HG02870 (cell line): ENCODE data around the gene COL26A1.
"Not testable (repeated sequence)": the region's sequence is repeated elsewhere in the genome, so short reads cannot be mapped to it uniquely, and the experiment has no call there.

ENCODE experiments used
- ATAC-seq: cut with Tn5 transposase; IDR thresholded peaks from one replicate; pipeline ENCODE4 v1.9.1; 2021; ENCODE audit warnings: mild to moderate bottlenecking, moderate library complexity; ENCODE audit not compliant: unreplicated experiment

The COL26A1 gene

DNA sequence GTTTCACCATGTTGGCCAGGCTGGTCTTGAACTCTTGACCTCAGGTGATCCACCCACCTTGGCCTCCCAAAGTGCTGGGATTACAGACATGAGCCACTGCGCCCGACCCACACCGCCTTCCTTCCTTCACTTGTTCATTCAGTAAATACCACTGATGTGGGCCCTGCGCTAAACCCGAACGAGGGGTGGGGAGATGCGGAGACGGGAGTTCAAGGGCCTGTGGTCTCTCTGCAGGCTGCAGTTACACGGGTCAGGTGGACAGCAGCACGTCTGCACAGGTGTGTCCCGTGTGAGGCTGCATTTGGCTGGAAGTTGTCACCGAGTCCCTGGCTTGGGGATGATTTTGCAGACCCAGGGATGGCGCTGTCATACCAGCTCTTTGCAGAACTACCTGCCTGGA, 38.1 kb downstream of the COL26A1 start:
- ATAC-seq, result no peak

DNA sequence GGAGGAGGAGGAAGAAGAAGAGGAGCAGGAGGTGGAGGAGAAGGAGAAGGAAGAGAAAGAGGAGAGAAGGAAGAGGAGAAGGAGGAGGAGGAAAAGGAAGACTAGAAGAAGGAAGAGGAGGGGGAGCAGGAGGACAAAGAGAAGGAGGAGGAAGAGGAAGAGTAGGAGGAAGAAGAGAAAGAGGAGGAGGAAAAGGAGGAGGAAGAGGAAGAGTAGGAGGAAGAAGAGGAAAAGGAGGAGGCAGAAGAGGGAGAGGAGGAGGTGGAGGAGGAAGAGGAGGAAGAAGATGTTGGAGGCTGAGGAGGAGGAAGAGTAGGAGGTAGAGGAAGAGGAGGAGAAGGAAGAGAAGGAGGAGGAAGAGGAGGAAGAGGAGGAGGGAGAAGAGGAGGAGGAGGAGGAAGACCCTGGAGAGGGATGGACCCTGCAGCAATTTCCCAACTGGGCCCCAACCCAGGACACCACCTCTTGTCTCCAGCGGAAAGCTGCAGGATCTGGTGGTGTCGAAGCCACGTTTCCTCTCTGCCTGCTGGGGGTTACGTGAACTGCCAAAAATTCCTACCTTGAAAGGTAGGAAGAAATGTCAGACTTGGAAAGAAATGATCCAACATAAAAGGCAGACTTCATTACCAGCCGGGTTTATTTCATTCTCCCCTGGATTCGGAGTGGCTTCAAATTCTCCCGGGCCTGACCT, 38.9 kb downstream of the COL26A1 start:
- ATAC-seq, result no peak

DNA sequence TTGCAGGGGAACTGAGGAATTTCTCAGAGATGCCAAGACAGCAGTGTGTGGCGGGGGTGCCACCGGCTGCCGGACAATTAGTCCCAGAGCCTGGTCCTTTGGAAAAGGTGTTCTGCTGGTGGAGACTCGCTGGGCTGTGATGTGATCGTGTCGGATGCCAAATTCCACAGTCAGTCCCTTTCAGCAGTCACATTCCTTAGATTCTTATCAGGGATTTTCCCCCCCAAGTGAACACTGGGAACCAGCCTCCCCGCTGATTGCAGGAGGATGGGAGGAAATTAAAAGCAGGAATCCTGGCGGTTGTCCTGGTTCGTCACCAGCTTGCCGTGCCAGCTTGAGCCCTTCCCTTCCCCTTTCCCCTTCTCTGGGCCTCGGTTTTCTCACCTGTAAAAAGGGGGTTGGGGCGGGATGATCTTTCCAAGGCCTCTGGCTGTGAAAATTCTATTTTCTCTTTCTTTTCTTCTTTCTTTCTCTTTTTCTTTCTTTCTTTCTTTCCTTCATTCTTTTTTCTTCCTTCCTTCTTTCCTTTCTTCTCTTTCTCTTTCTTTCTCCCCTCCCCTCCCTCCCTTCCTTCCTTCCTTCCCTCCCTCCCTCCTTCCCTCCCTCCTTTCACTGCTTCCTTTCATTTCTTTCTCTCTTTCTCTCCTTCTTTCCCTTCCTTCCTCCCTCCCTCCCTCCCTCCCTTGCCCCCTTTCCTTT, 39.6 kb downstream of the COL26A1 start:
- no peak for ATAC-seq

DNA sequence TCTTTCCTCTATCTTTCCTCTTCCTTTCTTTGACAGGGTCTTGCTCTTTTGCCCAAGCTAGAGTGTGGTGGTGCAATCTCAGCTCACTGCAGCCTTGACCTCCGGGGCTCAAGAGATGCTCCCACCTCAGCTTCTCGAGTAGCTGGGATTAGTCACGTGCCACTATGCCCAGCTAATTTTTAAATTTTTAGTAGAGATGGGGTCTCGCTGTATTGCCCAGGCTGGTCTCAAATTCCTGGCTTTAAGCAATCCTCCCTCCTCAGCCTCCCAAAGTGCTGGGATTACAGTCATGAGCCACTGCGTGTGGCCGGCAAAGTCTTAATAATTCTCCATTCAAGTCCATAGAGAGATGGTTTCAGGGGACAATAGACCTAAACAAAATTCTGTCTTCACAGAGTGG, 40.2 kb downstream of the COL26A1 start:
- no peak for ATAC-seq

DNA sequence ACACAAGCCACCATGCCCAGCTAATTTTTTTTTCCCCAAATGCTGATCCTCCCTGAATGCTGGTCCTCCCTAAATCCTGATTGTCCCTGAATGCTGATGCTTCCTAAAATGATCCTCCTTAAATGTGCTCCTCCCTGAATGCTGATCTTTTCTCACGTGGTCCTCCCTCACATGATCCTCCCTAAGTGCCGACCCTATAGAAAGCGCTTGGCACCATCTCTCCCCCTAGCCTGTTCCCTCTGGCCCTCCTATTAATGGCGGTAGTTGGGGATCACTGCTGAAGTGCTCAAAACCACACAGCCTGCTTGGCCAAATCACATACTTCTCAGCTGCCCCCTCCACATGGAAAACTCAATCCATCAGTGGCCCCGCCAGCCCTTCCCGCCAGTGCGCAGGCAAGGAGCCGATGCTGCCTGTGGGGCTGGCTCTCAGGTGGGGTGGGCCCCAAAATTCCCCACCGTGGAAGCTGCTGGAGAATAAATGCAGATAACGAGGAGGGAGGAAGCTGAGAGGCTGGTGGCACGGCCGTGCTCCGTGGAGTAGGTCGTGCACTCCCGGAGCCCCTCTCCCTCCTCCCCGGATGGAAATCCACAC, 42.9 kb downstream of the COL26A1 start:
- no peak for ATAC-seq

DNA sequence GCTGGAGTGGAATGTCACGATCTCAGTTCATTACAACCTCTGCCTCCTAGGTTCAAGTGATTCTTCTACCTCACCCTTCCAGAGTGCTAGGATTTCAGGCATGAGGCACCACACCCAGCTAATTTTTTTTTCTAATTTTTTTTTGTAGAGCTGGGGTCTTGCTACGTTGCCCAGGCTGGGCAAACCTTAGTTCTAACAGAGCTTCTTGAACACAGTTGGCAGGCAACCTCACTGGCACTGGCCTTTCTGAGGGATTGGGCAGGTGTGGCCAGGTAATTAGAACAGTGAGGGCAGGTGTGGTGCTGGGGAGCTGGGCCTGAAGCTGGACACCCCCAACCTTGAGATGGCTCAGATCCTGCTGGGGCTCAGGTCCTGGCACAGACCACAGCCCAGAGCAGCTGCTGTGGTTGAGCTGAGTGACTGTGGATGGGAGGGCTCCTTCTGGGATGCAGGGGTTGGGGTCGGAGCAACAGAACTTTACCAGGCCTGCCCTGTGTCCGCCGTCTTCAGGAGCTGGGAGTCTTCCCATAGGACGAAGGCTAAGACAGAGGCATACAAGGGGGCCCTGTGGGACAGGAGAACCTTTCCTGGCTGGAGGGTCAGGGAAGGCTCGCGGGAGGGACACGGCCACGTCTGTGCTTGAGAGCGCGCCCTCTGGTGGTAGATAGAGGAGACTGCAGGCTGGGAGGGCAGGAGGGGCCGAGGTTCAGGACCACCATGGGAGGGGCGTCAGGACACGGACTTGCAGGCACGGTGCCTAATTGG, 48.2 kb downstream of the COL26A1 start:
- ATAC-seq, result no peak

DNA sequence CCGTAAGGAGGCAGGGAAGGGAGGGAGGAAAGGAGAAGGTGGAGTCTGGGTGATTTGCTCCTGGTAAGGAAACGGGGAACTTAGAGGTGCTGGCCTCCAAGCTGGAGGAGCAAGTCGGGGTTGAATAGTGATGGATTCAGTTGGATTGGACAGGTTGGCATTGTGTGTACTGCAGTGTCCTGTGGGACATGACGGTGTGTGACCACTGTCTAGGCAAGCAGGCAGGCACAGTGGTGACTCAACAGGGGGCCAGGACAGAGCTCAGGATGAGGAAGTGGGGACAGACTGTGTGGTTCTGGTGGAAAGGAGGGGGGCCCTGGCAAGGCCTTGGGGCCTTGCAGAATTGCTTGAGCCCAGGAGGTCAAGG, 48.8 kb downstream of the COL26A1 start:
- no peak for ATAC-seq

DNA sequence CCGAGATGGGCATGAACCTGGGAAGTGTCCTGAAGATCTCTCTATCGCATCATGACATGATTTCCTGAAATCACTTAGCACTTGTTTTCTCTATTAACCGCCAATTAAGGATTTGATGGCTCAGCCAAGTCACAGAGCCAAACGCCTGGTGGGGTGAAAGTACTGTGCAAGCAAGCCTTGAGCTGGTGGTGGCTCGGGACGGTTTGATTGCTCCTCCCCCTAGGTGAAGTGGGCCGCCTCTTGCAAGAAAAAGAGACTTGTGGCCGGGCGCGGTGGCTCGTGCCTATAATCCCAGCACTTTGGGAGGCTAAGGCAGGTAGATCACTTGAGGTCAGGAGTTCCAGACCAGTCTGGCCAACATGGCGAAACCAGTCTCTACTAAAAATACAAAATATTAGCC, 50.3 kb downstream of the COL26A1 start:
- no peak for ATAC-seq

DNA sequence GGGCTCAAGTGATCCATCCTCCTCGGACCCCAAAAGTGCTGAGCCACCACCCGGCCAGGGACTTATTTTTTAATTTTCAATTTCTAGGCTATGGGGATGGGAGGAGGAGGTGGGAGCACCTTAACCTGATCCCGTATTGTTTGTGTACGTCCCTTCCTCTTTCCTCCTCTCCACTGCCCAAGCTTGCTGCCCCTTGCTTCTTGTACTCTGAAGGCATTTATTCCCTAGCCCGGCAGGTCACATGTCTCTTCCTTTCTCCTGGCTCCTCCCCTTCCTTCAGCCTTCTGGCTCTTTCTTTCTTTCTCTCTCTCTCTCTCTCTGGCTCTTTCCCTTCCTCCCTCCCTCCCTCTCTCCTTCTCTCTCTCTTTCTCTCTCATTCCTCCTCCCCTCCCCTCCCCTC, 56.0 kb downstream of the COL26A1 start:
- no peak for ATAC-seq

DNA sequence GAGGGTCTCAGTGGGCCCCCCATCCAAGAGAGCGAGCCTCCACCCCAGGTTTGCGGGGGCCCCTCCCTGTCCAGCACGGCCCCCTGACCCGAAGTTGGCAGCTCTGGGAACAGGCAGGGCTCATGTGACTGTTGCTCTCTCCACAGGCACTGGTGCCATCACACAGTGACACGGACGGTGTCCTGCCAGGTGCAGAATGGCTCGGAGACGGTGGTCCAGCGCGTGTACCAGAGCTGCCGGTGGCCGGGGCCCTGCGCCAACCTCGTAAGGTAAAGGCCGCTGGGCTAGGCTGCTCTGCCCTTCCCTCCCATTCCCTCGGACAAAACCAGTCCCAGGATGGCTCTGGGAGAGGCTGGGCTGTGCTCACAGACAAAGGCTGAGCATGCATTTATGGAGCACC, 57.2 kb downstream of the COL26A1 start:
- no peak for ATAC-seq

DNA sequence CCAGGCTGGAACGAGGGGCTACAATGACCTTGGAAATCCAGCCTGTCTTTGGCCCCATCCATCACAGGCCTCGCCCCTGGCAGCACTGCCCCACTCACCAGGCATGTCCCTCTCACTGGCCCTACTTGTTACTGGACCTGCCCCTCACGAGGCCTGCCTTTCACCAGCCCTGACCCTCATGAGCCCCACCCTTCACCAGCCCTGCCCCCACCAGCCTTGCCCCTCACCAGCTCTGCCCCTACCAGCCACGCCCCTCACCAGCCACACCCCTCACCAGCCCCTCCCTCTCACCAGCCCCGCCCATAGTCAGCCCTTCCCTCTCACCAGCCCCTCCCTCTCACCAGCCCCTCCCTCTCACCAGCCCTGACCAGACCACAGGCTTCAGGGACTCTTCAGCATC, 57.8 kb downstream of the COL26A1 start:
- ATAC-seq, result no peak

DNA sequence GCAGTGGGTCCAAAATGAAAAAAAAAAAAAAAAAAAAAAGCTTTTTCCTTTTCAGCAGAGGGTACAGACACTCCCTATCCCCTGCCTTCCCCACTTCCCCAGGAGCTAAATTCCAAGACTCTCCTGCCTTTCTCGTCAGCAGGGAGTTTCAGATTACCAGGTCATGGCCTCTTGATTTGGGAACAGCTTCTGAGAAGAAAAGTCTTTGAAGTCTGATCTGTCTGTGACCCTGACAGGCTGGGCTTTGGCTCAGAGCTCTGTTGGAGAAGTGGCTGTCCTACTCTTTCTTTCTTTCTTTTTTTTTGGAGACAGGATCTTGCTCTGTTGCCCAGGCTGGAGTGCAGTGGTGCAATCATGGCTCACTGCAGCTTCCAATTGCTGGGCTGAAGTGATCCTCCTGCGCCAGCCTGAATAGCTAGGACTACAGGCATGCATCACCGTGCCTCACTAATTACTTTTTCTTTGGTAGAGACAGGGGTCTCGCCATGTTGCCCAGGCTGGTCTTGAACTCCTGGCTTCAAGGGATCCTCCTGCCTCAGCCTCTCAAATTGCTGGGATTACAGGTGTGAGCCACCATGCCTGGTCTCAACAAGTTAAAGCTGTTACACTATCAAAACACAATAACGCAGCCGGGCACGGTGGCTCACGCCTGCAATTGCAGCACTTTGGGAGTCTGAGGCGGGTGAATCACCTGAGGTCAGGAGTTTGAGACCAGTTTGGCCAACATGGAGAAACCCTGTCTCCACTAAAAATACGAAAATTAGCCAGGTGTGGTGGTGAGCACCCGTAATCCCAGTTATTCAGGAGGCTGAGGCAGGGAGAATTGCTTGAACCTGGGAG, 59.9 kb downstream of the COL26A1 start:
- ATAC-seq, result no peak

DNA sequence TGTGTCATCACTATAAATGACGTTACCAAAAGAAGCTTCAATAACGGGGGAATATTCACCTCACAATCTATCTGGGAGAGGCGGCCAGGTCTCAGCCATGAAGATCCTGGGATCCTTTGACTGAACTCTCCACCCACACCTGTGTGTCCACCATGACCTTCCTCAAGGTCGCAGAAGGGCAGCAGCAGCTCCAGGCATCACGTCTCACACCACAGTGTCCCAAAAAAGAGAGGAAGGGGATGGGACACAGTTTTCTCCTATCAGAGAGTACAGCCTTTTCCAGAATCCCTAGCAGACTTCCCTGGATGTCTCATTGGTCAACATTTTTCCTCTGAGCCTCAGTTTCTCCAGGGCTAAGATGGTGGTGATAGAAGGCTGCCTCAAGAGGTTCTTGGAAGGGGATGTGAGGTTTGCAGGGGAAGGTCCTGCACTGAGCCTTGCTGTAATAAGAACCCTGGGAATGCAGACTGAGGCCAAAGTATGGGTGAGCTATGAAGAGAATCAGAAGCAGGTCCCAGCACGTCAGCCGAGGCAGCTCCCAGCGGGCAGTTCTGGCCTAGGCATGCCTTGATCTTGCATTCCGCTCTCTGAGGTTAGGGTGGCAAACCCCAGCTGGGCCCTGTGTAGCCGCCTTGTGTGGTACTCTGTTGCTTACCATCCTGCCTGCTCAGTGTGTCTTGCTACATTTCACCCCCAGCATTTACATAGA, 63.8 kb downstream of the COL26A1 start:
- ATAC-seq, result no peak

DNA sequence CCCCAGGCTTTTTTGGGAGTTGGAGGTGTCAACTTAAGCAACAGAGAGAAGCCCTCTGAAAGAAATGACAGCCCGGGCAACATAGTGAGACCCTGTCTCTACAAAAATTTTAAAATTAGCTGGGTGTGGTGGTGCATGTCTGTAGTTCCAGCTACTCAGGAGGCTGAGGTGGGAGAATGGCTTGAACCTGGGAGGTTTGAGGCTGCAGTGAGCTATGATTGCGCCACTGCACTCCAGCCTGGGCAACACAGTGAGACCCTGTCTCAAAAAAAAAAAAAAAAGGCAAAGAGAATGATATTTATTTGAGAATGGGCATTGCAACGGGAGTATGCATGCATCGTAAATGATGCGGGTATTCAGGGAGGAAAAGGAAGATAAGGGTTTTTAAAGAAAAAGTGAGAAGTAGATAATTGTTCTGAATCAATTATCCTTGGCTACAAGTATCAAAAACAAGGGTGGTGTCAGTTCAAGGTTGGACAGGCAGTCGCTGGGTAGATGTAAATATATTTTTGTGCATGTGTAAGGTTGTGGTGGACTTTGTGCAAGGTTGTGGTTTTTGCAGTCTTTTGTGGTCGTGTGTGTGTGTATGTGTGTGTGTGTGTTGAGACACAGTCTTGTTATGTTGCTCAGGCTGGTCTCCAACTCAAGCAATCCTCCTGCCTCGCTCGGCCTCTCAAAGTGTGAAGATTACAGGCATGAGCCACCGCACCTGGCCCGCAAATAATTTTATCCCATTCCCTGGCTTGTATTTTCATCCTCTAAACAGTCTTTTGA, 65.6 kb downstream of the COL26A1 start:
- no peak for ATAC-seq

DNA sequence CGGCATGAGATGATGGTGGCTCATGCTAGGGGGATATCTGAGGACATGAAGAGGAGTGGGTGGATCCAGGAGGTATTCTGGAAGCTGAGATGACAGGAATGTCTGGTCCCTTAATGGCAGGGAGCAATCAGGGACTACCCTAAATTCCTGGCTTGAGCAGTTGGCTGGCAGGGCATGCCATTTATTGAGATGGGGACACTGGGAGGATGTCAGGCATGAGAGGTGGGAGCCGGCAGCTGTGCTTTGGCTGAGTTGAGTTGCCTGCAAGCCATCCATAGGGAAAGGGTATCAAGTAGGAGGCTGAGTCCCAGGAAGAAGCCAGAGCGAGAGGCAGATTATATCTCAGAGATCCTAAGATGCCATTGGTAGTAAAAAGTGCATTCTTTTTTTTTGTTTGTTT, 69.6 kb downstream of the COL26A1 start:
- ATAC-seq, result no peak

DNA sequence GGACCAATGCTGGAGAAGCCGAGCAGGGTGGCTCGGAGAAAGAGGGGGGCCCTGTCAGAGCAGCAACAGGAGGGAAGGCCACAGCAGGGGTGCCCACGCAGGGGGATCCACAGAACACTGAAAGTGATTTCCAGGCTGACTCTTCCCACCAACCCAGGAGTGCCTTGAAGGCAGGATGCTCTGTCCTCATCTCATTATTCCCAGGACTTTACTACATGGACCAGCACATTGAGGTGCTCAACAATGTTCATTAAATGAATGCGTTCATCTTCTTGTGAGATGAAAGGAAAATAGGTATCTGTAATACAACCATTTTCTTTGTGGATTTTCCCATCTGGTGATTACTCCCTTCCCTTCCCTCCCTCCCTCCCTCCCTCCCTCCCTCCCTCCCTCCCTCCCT, 71.0 kb downstream of the COL26A1 start:
- ATAC-seq, result no peak

DNA sequence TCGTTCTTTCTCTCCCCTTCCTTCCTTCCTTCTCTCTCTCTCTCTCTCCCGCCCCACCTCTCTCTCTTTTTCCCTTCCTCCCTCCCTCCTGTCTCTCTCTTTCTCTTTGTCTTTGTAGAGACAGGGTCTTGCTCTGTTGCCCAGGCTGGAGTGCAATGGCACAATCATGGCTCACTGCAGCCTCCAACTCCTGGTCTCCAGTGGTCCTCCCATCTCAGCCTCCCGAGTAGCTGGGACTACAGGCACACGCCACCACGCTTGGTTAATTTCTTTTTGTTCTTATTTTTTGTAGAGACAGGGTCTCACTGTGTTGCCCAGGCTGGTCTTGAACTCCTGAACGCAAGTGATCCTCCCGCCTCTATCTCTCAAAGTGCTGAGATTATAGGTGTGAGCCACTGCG, 71.5 kb downstream of the COL26A1 start:
- ATAC-seq, result not testable (repeated sequence)

DNA sequence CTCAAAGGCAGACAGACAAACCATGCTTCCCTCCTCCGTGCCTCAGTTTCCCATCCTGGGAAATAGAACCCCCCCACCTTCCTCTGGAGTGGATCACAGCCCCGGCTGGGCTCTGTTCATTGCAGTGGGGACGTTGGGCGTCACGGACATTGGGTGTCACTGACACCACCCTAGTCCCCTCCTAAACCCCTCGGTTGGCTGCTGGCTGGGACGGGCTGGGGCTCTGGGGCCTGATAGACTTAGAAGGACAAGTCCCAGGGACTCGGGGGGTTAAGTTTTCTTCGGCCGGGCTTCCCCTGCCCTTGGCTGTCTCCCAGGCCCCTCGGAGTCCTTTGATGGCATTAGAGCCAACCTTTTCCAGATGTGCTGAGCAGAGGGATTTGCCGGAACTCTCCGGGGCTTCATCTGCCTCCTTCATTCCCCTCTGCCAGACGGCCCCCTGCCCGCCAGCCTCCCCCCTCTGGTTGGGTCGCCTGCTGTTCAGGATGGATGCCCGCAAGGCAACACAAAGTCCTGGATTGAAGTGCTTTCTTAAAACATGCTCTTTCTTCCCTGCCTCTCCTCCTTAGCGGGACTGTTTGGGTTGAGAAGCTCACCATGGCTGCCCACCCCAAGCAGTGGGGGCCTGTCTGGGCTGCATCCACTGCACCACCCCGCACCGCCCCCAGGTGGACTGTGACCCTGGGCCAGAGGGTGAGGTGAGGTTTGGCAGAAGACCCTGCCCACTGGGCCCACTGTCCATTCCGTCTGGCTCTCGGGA, 73.0 kb downstream of the COL26A1 start:
- no peak for ATAC-seq
